Suprapubic skin (tissue), 4 donors: Measurements from ENCODE around the gene CTRL. TPM values are rescaled to one million over a fixed set of nuclear protein-coding genes. Genes with fewer than 3 reads are reported as not detected.

ENCODE experiments used
- DNase-seq, 2 donors: peaks; one replicate each; pipeline ENCODE4 v3.0.0-alpha.2; 2019; ENCODE audit warnings: low spot score in 2 of 2
- H3K27ac ChIP-seq: fragments of 200-600 bp; sonication (generic); one replicate; pipeline ENCODE4 v1.5.1; 2019
- H3K27me3 ChIP-seq: fragments of 200-600 bp; sonication (generic); one replicate; pipeline ENCODE4 v1.5.1; 2019
- H3K36me3 ChIP-seq: fragments of 200-600 bp; sonication (generic); one replicate; pipeline ENCODE4 v1.5.1; 2019
- H3K4me1 ChIP-seq: fragments of 200-600 bp; sonication (generic); one replicate; pipeline ENCODE4 v1.5.1; 2019
- H3K4me3 ChIP-seq: fragments of 200-600 bp; sonication (generic); one replicate; pipeline ENCODE4 v1.5.1; 2019; ENCODE audit warnings: mild to moderate bottlenecking
- H3K9me3 ChIP-seq: fragments of 200-600 bp; sonication (generic); one replicate; pipeline ENCODE4 v1.5.1; 2019
- EP300 ChIP-seq: sonication (generic); formaldehyde crosslinking; IDR thresholded peaks from one replicate; pipeline ENCODE4 v1.6.1; 2017; ENCODE audit warnings: antibody characterized with exemption
- POLR2A ChIP-seq, 2 donors: fragments of 450-650 bp; IDR thresholded peaks; one replicate each; pipeline ENCODE4 v1.6.1; 2017; ENCODE audit warnings: antibody characterized with exemption in 2 of 2, mild to moderate bottlenecking in 2 of 2, moderate library complexity in 2 of 2
- POLR2AphosphoS5 ChIP-seq, 3 donors: sonication (generic); formaldehyde crosslinking; IDR thresholded peaks; one replicate each; pipeline ENCODE4 v1.6.1; 2017; ENCODE audit warnings: antibody characterized with exemption in 3 of 3
- WGBS: methylation state at CpG from one replicate; pipeline ENCODE4 v1.1.5; 2018; 5-methylcytosine and 5-hydroxymethylcytosine counted together
- total RNA-seq, 4 donors: library from RNA; depleted of rRNA; stranded (reverse); fragments of >200 nt; gene quantifications; one replicate each; pipeline ENCODE4 v1.1.0, GENCODE V29; 2016
- TF ChIP-seq, protein P1 (sequence below), 2 donors: fragments of 200-600 bp in 1 of 2; fragments of 450-650 bp in 1 of 2; sonication (generic) in 1 of 2; IDR thresholded peaks; one replicate each; pipeline ENCODE4 v1.5.1; 2016 to 2019; ENCODE audit warnings: antibody characterized with exemption in 2 of 2, mild to moderate bottlenecking in 1 of 2, moderate library complexity in 1 of 2

CTRL gene
- total RNA-seq, 4 donors from 2014 or later: 0.55 to 2.7 (median 1.8) TPM

DNA sequence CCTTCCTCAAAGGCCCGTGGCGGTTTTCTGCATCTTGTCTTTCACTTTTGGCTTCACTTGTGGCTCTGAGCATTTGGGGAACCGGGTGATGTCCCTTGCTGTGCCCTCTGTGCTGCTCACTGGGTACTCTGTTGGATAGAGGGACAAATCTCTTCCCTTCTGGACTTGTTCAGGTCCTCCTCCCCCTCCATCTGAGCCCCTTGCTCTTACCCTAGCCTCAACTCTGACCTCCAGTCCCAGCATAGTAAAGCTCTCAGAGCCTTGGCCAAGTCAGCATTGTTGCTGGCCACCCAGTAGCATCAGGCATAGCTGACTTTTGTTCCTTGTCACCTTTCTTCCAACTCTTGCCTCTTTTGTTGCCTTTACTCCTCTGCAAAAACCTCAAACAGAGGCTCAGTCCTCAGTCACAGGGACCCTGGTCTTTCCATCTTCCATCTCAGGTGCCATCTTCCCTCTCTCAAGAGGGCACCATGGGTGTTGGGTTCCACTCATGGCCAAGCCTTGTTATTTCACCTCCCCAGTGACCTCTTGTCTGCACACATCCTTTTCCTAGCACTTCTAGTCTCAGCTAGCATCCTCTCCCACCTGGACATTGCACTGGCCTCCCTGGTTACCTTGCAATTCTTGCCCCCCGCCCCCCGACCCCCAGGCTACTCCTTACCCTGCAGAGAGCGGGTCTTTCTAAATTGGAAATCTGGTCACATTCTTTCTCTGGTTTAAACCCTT is 5.4 kb upstream of the CTRL start:
- H3K4me3 ChIP-seq: peak overlapping the region; percentile 85
- WGBS: 45% methylated on average over 6 of the region's 6 CpGs
- H3K27me3 ChIP-seq: no peaks in the 10 kb centered on the region
- no peak for TF ChIP-seq EP300
- no peak for TF ChIP-seq POLR2AphosphoS5 (IDR thresholded peaks at IDR 0.05)
- TF ChIP-seq, protein P1, sequence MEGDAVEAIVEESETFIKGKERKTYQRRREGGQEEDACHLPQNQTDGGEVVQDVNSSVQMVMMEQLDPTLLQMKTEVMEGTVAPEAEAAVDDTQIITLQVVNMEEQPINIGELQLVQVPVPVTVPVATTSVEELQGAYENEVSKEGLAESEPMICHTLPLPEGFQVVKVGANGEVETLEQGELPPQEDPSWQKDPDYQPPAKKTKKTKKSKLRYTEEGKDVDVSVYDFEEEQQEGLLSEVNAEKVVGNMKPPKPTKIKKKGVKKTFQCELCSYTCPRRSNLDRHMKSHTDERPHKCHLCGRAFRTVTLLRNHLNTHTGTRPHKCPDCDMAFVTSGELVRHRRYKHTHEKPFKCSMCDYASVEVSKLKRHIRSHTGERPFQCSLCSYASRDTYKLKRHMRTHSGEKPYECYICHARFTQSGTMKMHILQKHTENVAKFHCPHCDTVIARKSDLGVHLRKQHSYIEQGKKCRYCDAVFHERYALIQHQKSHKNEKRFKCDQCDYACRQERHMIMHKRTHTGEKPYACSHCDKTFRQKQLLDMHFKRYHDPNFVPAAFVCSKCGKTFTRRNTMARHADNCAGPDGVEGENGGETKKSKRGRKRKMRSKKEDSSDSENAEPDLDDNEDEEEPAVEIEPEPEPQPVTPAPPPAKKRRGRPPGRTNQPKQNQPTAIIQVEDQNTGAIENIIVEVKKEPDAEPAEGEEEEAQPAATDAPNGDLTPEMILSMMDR (IDR thresholded peaks at IDR 0.05): no peak
- no peak for TF ChIP-seq POLR2A (IDR thresholded peaks at IDR 0.05)
- peaks cover 11% of the 10 kb centered on the region for H3K36me3 ChIP-seq
- H3K4me1 ChIP-seq: peaks cover 19% of the 10 kb centered on the region
- H3K27ac ChIP-seq: peak overlapping the region; percentile 92
- no peak for DNase-seq
- H3K9me3 ChIP-seq: no peaks in the 10 kb centered on the region

DNA sequence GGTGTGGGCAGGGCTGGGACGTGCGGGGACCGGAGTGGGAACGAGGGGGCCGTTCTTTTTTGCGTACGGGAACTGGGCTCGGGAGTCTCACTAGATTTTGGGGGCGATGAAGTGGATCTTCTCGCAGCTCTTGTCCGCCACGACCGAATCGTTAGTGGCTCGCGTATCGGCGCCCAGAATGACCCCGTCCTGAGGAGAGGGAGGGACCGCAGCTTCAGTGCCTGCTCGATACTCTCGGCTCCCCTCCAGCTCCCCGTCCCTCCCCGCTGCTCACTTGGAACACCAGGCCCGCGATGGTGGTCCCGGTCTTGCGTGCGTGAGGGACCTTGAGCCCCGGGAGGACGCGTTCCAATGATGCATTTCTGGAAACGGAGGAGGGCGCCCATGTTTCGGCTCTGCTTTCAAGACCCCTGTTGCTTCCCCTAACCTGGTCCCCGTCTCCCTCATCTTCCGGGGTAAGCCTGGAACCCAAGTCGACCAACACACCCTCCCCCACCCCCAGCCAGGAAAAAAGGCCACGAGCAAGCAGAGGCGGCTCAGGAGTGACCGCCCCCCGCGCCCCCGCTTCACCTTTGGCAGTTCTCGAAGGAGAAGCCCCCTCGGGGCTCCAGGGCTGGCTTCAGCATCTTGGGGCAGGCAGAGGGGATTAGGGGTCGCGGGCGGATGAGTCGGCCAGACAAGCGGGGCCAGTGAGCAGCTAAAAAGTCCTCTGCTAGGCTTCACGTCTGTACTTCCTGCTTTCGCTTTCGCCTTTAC is 4.6 kb upstream of the CTRL start, which contains the start of gene PSMB10:
Gene PSMB10, minus strand, starts transcription at position 727 of the 756 bp plus-strand sequence. Its CDS starts 101 bp downstream, at position 626.
- Histone ChIP-seq H3K9me3 (no peaks in the 10 kb centered on the region), H3K27ac (peak within 1 kb of the TSS; percentile 92), H3K27me3 (no peaks in the 10 kb centered on the region), H3K4me3 (peak within 1 kb of the TSS; percentile 85), H3K4me1 (peaks cover 19% of the 10 kb centered on the region), H3K36me3 (peaks cover 8% of the 10 kb centered on the region)
- WGBS: 0% methylated on average over 3 of the region's 54 CpGs
- TF ChIP-seq EP300 (no peak), POLR2A (IDR thresholded peaks at IDR 0.05) (peak in 1 of 2 donors; percentile 1)
- peak in 1 of 2 donors; percentile 83 for DNase-seq

DNA sequence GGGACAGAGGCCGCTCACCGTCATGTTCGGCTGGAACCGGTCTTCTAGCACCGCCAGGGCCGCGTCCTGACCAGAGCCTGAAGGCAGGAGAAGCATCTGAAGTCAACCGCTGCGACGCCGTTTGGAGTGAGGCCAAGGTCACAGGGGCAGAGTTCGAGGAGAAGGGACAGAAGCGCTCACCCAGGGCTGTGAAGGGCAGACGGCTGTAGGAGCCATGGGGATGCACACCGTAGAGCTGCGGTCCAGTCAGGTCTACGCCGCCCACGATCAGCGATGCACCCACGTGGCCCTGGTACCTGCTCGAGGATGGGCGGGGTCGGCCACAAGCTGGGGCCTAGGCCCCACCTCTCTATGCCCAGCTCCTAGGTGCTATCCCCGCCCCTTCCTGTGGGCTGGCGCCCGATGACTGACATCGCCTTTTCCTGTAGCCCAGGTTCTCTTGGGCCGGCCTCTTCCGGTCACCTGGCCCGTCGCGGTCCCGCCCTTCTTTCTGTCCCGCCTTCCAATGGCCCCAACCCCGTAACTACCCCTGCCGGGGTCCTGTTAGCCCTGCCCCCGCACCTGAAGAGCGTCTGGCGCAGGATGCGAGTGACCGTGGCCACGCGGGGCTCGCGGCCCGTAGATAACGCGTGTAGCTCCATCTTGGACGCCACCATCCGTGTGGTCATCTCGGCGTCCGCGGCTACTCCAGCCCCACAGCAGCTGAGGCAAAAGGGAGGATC is 3.9 kb upstream of the CTRL start:
- 2% methylated on average over 31 of the region's 55 CpGs for WGBS
- H3K9me3 ChIP-seq: no peaks in the 10 kb centered on the region
- peaks cover 13% of the 10 kb centered on the region for H3K36me3 ChIP-seq
- peak; percentile 16 to 39 for TF ChIP-seq POLR2A (IDR thresholded peaks at IDR 0.05)
- TF ChIP-seq, protein P1 (IDR thresholded peaks at IDR 0.05): no peak
- no peak for TF ChIP-seq EP300
- peak; percentile 41 to 93 (median 89) for TF ChIP-seq POLR2AphosphoS5 (IDR thresholded peaks at IDR 0.05)
- DNase-seq: peak; percentile 97
- H3K27me3 ChIP-seq: no peaks in the 10 kb centered on the region
- H3K27ac ChIP-seq: peak overlapping the region; percentile 92
- peaks cover 19% of the 10 kb centered on the region for H3K4me1 ChIP-seq
- H3K4me3 ChIP-seq: peak overlapping the region; percentile 85

DNA sequence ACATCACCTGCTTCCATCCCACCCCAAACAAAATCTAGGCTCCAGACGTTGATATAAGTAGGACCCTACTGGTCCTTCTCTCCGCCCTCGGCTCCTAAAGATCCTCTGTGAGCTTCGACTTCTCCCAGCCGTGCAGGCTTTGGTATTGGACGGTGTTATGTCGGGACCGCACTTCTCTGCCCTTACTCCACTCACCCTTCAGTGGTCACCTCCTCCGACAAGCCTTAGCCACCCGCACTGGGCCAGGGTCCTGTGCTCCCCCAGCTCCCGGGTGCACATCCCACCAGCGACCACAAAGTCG is 3.4 kb upstream of the CTRL start:
- no peaks in the 10 kb centered on the region for H3K27me3 ChIP-seq
- peaks cover 19% of the 10 kb centered on the region for H3K4me1 ChIP-seq
- no peak overlapping the region for H3K27ac ChIP-seq
- peak in 1 of 2 donors; percentile 81 for DNase-seq
- no peaks in the 10 kb centered on the region for H3K9me3 ChIP-seq
- 29% methylated on average over 13 of the region's 13 CpGs for WGBS
- no peak for TF ChIP-seq POLR2A (IDR thresholded peaks at IDR 0.05)
- H3K4me3 ChIP-seq: peak overlapping the region; percentile 85
- H3K36me3 ChIP-seq: peaks cover 17% of the 10 kb centered on the region

DNA sequence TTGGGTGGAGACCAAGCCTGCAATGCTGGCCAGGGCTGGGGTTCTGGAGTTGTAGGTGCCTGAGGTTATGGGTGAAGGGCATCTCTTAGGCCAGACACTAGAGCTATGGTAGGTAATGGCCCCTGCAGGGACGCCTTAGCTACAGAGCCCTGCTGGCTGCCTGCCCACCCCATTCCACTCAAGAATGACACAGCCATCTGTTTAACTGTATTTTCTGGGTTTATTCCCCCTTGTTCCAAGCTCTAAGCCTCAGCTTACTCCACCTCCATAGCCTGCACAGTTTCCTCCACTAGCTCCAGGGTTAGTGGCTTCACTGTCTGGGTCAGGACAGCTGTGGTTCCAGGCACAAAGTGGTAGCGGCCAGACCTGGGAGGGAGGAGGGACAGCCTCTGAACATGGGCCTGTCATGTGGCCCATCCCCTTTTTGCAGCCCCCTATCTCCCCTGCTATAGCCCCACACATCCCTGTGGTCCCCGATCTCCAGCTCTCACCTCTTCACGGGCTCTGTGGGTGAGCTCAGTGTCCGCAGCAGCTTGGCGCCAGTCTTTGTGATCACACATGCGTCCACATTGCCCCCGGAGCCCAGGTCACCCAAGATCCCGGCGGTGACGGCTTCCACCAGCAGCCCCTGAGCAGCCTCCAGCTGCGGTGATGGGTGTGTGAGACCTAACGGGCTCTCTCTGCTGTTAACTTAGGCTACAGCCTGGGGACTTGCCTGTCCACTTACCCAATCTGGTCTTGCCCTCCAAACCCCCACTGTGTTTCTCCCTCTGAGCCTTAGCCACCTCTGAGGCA is 2.8 kb upstream of the CTRL start:
- no peak for DNase-seq
- Histone ChIP-seq H3K27ac (no peak overlapping the region), H3K4me3 (peak overlapping the region; percentile 85), H3K27me3 (no peaks in the 10 kb centered on the region), H3K9me3 (no peaks in the 10 kb centered on the region), H3K4me1 (peaks cover 19% of the 10 kb centered on the region), H3K36me3 (peaks cover 19% of the 10 kb centered on the region)
- 63% methylated on average over 13 of the region's 13 CpGs for WGBS
- TF ChIP-seq, protein P1 (IDR thresholded peaks at IDR 0.05): no peak
- TF ChIP-seq EP300 (no peak), POLR2AphosphoS5 (IDR thresholded peaks at IDR 0.05) (no peak), POLR2A (IDR thresholded peaks at IDR 0.05) (no peak)
